Activated CD8-positive, alpha-beta memory T cell treated with anti-CD3 and anti-CD28 coated beads, Interleukin-2, amount 50 U/mL, for 4 hours (primary cell): ENCODE data around the gene SRD5A1.

ENCODE experiments used
- DNase-seq: peaks from one replicate; pipeline ENCODE4 v3.0.0-alpha.2; 2020

SRD5A1 gene

GRCh38 chr5:6604946-6605345 lies 28.3 kb upstream of the SRD5A1 start:
- no peak for DNase-seq

GRCh38 chr5:6606884-6607558 lies 26.2 kb upstream of the SRD5A1 start:
- no peak for DNase-seq

DNA sequence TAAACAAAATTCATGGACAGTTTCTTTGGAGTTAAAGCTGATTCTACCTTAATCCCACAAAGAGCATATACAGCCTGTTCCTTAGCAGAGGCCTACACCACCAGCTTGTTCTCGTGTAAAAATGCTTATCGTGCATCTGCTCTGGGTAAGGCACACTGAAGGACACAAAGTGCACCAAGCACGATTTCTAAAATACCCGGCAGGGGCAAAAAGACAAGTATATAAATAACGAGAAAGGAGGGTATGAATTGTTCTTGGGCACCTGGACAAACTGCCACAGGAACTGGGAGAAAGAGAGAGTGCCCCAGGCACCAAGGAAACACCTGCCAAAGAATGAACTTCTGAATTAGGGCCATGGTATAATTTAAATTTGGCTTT lies 25.7 kb upstream of the SRD5A1 start:
- DNase-seq: no peak

- DNase-seq: no peak
These were observed 25.2 kb upstream of the SRD5A1 start for GRCh38 chr5:6608016-6608415.

- no peak for DNase-seq
These were observed 21.6 kb upstream of the SRD5A1 start for GRCh38 chr5:6611334-6612256.

DNA sequence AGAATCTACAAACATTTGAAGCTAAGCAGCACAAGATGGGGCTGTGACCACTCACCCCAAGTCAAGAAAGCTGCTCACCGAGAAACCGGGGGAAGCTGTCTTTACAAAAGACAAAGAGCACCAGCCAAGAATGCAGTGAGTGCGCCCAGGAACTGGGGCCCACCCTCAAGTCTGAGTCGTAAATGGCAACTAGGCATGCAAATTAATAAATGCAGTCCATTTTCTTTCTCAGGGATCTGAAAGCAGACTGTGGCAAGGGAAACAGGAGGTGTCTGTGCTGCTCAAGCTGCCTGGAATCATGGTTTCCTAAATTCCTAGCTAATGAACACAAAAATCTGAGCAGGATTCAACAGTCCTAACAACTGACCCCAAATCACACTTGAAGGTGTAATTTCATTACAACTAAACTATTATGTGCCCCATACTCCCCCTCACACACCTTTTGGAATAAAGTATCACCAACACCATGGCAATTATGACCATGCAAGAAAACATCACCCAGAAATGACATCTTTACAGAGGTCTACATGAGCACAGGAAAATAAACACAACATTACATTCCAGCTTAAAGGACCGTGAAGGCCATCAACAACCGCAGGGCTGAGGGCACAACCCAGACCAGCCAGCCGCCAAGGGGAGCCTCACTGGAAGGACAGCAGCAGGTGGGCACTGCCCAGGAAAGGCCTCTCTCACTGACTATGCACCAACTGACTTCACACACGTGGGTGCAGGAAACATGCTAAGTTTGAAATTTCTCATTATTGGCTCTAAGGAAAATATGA lies 18.0 kb upstream of the SRD5A1 start:
- DNase-seq: no peak

GRCh38 chr5:6616632-6617031 lies 16.6 kb upstream of the SRD5A1 start:
- DNase-seq: no peak

- no peak for DNase-seq
These were observed 10.0 kb upstream of the SRD5A1 start for GRCh38 chr5:6623228-6623627.

- no peak for DNase-seq
These were observed 9.3 kb upstream of the SRD5A1 start for GRCh38 chr5:6623941-6624340.

GRCh38 chr5:6626508-6626907 lies 6.7 kb upstream of the SRD5A1 start:
- DNase-seq: no peak

DNA sequence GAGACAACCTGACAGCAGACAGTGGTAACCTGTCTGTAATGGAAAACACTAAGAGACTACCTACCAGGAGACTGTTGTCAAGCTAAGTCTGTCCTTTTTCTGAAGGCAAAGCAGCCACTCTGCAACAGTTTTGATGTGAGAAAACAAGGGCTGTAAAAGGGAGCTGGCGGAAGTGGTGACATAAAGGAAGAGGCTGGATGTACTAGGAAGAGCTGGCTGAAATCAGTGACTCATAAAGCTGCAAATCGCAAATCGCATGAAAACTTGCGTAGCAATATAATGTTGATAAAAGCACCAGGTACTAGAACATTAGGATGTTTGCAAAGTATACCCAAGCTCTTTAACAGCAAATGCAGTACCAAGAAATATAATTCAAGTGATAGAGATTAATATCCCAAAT lies 1.8 kb upstream of the SRD5A1 start:
- DNase-seq: no peak

- no peak for DNase-seq
These were observed 834 bp upstream of the SRD5A1 start for GRCh38 chr5:6632324-6632887.

DNA sequence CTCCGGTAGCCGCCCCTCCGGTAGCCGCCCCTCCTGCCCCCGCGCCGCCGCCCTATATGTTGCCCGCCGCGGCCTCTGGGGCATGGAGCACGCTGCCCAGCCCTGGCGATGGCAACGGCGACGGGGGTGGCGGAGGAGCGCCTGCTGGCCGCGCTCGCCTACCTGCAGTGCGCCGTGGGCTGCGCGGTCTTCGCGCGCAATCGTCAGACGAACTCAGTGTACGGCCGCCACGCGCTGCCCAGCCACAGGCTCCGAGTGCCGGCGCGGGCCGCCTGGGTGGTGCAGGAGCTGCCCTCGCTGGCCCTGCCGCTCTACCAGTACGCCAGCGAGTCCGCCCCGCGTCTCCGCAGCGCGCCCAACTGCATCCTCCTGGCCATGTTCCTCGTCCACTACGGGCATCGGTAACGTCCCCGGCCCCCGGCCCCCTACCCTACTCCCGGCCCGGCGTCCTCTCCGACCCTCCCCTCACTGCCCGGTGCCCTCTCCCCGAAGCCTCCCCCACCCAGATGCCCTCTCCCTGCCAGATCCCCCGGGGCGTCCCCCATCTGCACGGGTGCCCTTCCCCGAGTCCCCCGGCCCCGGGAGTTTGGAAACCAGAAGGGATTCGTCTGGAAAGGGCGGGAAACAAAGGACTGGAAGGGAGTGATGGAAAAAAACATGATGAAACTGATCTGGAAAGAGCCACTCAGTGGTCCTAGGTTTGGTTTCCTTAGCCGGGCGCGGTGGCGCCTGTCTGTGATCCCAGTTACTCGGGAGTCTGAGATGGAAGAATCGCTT lies 417 bp downstream of the SRD5A1 start:
- no peak for DNase-seq

GRCh38 chr5:6634306-6634705 lies 1.1 kb downstream of the SRD5A1 start:
- DNase-seq: no peak

- DNase-seq: no peak
These were observed 1.7 kb downstream of the SRD5A1 start for GRCh38 chr5:6634788-6635430.

GRCh38 chr5:6636293-6636692 lies 3.1 kb downstream of the SRD5A1 start:
- no peak for DNase-seq

DNA sequence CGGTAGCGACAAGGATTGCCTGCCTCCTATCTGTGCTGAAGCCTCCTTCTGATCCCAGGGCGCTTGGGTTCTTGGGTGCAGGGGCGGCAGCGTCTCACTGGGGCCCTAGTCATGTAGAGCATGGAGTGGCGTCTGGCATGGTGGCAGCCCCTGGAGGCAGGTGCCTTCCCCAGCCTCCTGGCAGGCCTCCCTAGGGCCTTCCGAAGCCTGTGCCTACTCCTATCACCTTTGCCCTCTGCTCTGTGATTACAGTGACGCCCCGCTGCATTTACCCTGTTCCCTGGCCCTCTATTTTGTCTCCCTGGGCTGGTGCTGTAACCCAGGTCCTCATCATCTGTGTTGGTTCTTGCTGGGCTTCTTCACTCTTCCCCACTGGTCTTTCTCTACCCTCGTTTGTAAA lies 3.8 kb downstream of the SRD5A1 start:
- DNase-seq: no peak

DNA sequence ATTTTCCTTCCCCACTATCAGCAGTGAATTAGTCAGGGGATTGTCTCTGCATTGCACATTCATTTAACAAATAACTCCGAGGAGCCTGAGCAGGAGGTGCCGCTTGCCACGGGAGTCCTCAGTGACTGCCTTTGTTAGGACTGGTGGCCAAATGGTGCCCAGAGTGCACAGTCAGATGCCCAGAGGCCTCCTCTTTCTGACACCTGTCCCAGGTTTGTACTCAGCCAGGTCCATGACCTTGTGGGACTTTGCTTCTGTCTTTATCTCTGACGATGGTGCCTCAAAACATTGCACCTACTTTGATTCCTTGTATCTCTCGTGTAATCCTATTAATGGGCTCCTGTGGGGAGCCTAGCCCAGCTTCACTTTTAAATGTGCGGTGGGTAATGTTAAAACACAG lies 4.3 kb downstream of the SRD5A1 start:
- no peak for DNase-seq

GRCh38 chr5:6638236-6638635 lies 5.0 kb downstream of the SRD5A1 start:
- no peak for DNase-seq

GRCh38 chr5:6642655-6643054 lies 9.4 kb downstream of the SRD5A1 start:
- no peak for DNase-seq

DNA sequence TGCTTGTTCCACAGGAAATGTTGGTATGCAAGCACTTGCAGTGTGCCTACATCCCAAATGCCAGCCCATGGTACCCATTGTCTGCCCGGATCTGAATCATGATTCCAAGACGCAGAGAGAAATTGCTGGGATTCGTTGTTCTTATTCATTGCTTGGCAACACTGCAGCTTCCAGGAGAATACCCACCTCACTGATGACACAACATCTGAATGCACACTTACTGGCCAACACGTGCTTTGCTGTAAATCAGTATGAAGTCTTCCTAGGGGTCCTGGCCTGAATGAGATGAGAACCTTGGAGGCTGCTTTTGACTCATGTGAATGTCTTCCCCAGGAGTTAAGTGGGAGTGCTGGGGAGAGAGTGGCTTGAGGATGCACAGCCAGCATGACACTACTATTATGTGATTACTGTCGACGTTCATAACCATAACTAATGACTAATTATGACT lies 11.6 kb downstream of the SRD5A1 start:
- DNase-seq: no peak
